GM21529 (cell line): ENCODE results near the gene CRK.
"Not testable (repeated sequence)": the region's sequence is repeated elsewhere in the genome, so short reads cannot be mapped to it uniquely, and the experiment has no call there.

Experiments
- ATAC-seq: cut with Tn5 transposase; IDR thresholded peaks from one replicate; pipeline ENCODE4 v1.9.1; 2021; ENCODE audit not compliant: unreplicated experiment

Gene CRK

GRCh38 chr17:1467898-1468492, 12.0 kb upstream of the CRK start:
- no peak for ATAC-seq

GRCh38 chr17:1467258-1467657, 11.2 kb upstream of the CRK start:
- ATAC-seq = no peak

- no peak for ATAC-seq
Observed at GRCh38 chr17:1464186-1464585, 8.2 kb upstream of the CRK start.

GRCh38 chr17:1462164-1463112, 6.4 kb upstream of the CRK start:
- no peak for ATAC-seq

DNA sequence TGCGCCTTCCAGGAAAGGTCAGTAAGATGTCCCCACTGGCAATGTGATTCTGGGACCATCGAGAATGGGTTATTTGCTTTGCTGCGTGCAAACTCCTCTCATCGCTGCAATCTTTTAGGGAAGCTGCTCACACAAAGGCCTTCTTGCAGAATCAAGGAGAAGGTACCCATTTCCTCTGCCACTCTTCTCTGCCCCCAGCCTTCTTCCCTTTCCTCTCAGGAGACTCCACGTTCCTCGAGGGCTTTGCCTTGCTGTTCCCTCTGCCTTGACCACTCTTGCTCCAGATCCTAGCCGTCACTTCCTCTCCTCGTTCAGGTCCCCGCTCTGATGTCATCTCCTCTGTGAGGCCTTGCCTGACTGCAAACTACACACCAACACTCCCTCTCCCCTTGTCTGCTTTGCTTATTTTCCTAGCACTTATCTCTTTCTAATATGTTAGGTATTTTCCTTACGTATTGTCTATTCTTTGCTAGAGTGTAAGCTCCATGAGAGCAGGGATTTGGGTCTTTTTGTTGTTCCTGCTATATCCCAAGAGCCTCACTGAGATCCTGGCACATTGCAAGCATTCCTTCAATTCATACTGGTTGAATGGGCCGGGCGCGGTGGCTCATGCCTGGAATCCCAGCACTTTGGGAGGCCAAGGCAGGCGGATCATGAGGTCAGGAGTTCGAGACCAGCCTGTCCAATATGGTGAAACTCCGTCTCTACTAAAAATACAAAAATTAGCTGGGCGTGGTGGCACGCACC, 5.3 kb upstream of the CRK start:
- ATAC-seq = no peak

DNA sequence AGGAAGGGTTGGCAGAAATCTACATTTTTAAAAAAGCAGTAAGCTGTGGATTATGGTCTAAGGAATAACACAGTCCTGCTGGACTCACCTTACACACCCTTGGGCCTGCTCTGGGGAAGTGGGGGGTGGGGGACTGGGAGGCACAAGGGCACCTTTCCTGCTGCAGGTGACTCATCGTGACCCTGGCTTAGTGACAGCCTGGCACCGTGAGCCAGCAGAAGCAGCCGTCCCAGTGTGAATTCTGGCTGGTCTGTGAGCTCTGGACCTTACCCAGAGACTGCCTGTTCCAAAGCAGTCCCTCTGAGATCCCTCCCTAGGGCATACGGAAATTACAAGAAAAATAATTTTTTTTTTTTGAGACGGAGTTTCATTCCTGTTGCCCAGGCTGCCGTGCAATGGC, 4.2 kb upstream of the CRK start:
- no peak for ATAC-seq

- peak; percentile 36 for ATAC-seq
Observed at GRCh38 chr17:1455291-1455796, 688 bp downstream of the CRK start.

DNA sequence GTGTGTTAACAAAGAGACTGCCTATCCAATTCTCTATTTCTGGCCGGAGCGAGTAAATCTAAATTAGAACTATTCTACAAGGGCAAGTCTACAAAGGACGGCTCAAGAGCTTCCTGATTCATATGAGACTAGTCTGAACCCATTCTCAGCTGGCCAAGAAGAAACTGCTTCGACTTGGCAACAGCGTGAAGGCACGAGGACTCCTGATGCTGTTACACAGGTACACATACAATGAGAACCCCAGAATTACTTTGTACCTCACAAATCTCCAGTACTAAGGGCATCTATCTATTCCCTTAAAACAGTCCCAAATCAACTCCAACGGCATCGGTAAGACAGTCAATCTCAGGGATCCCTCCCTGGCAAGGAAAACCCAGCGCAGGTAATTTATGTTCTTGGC, 1.5 kb downstream of the CRK start:
- ATAC-seq = no peak

GRCh38 chr17:1453694-1454093, 2.3 kb downstream of the CRK start:
- not testable (repeated sequence) for ATAC-seq

GRCh38 chr17:1452836-1453235, 3.2 kb downstream of the CRK start:
- no peak for ATAC-seq

DNA sequence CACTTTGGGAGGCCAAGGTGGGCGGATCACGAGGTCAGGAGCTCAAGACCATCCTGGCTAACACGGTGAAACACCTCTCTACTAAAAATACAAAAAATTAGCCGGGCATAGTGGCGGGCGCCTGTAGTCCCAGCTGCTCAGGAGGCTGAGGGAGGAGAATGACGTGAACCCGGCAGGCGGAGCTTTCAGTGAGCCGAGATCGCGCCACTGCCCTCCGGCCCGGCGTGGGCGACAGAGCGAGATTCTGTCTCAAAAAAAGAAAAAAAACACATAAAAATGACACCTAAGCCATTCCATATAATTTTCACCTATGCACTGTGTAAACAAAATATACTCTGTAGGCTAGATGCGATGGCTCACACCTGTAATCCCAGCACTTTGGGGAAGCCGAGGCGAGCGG, 5.8 kb downstream of the CRK start:
- not testable (repeated sequence) for ATAC-seq

DNA sequence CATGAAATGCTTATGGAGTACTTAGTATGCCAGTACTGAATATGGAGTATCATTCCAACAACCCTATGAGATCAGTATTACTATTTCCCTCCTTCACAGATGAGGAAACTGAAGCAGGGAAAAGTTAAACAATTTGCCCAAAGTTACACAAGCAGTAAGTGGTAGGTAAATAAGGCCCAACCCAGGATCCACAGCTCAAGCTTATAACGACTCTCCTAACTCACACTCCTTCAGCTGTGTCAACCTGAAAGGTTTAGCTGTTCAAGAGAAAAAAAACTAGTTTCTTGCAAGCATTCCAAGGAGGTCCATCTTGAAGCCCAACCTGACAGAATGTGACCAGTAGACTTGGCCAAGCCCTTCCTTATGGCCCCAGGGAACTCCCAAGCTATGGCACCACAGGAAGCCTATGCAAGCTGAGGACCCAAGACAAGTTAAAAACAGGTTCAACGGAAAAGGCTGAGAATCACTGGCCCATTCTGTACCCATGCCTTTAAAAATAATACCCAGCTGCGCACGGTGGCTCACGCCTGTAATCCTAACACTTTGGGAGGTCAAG, 6.5 kb downstream of the CRK start:
- no peak for ATAC-seq

- ATAC-seq = no peak
Observed at GRCh38 chr17:1447052-1447451, 9.0 kb downstream of the CRK start.

DNA sequence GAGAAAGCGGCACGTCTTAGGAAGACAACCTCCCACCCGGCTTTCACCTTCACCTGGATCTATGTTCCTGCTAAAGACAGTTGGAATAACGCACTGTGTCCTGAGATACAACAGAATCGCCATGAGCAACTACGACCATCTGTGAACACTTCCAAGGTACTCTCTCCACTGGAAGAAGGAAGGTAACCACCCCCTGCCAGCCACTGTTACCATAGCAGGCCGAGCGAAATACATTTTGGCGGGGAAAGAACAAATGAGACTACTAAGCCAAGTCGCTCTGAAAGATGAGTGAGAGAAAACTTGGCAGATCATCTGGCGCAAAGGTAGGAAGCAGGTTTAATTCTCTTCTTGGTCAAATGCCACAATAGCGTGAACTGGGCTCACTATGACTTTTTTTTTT, 9.8 kb downstream of the CRK start:
- no peak for ATAC-seq

GRCh38 chr17:1445695-1446094, 10.3 kb downstream of the CRK start:
- ATAC-seq = not testable (repeated sequence)

GRCh38 chr17:1442721-1443120, 13.3 kb downstream of the CRK start:
- ATAC-seq = not testable (repeated sequence)

DNA sequence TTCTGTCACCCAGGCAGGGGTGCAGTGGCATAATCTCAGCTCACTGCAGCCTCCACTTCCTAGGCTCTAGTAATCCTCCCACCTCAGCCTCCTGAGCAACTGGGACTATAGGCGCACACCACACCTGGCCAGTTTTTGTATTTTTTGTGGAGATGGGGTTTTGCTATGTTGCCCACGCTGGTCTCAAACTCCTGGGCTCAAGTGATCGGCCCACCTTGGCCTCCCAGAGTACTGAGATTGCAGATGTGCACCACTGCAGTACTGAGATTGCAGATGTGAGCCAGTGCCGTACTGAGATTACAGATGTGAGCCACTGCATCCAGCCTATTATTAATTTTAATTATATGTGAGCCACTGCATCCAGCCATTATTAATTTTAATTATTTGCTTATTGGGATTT, 13.8 kb downstream of the CRK start:
- ATAC-seq = no peak

DNA sequence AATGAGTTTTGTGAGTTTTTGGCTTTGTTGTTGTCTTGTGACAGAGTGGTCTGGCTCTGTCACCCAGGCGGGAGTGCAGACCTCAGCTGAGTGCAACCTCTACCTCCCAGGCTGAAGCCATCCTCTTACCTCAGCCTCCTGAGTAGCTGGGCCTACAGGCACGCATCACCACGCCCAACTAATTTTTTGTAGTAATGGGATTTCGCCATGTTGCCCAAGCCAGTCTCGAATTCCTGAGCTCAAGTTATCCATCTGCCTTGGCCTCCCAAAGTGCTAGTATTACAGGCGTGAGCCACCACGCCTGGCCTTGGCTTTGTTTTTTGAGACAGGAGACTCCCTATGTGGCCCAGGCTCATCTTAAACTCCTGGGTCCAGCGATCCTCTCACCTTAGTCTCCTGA, 15.1 kb downstream of the CRK start:
- ATAC-seq = no peak

GRCh38 chr17:1438593-1439083, 17.4 kb downstream of the CRK start:
- ATAC-seq = no peak

- no peak for ATAC-seq
Observed at GRCh38 chr17:1435326-1435725, 20.7 kb downstream of the CRK start.

DNA sequence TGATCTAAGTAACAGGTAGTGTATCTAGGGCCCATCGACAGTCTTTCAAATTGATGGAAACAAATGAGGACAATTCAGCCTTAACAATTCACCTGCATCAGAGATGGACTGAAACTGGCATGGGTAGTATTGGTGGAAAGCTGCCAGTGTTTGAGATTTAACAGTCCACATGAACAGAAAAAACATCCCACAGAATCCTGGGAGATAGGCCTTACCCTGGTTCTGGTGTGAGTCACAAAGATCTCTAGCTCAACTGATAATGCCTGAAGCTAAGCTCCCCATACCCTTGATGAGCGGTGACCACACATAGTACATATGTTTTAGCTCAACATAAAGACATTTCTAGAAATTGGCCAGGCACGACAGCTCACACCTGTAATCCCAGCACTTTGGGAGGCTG, 21.9 kb downstream of the CRK start:
- no peak for ATAC-seq
